GM12878 (cell line): ENCODE results near the gene SPATA24. TPM values are rescaled to one million over a fixed set of nuclear protein-coding genes. Genes with fewer than 3 reads are reported as not detected.

Experiments used
- ATAC-seq: fragments of 200-7000 bp; cut with Tn5 transposase; 3 replicates; pipeline ENCODE4 v1.9.1; 2020; ENCODE audit warnings: mild to moderate bottlenecking, moderate library complexity
- BruUV-seq: library from RNA; stranded (reverse); fragments of 400-500 nt; replicated peaks from 2 replicates; lab custom pipeline; 2021; lab: Mats Ljungman, UMichigan
- CTCF ChIA-PET: fragments of 300-600 bp; sonication (Branson Sonifier 250); formaldehyde crosslinking; extraction: SDS; loops from one replicate; lab custom pipeline; 2021; ENCODE audit warnings: inconsistent platforms; lab: Yijun Ruan, JAX
- POLR2A ChIA-PET: fragments of 350-600 bp; formaldehyde crosslinking; extraction: SDS; loops from one replicate; lab custom pipeline; 2021; ENCODE audit warnings: inconsistent platforms; lab: Charles Lee
- RAD21 ChIA-PET: fragments of 300-600 bp; sonication (Branson Sonifier 250); formaldehyde crosslinking; loops from one replicate; lab custom pipeline; 2023; ENCODE audit warnings: antibody characterized with exemption; ENCODE audit not compliant: unreplicated experiment; lab: Charles Lee
- SMC1A ChIA-PET: fragments of 300-600 bp; sonication (Branson Sonifier 250); formaldehyde crosslinking; loops from one replicate; lab custom pipeline; 2023; ENCODE audit not compliant: unreplicated experiment, uncharacterized antibody; lab: Charles Lee
- DNase-seq: peaks from one replicate; pipeline ENCODE4 v3.0.0-alpha.2; 2011; ENCODE audit warnings: low read depth, low spot score
- FAIRE-seq: peaks from 3 replicates; lab custom pipeline; 2011; peaks lifted over from hg19 to GRCh38; lab: Jason Lieb, UNC
- H2AFZ ChIP-seq: 2 replicates; pipeline ENCODE4 v1.6.0; 2011; ENCODE audit warnings: low read depth, low read length, control low read depth; ENCODE audit not compliant: control insufficient read depth
- H3K27ac ChIP-seq: 2 replicates; pipeline ENCODE4 v1.5.1; 2011; ENCODE audit warnings: control low read depth; ENCODE audit not compliant: control insufficient read depth, insufficient read depth
- H3K27me3 ChIP-seq, 2 experiments: replicated peaks in 1 of 2; 2 replicates each; pipeline versions ENCODE4 v1.6.0 to v1.6.1; 2011; ENCODE audit warnings: low read length in 1 of 2; ENCODE audit not compliant: control insufficient read depth in 2 of 2, insufficient read depth in 2 of 2
- H3K36me3 ChIP-seq, 2 experiments: 2 replicates each; pipeline ENCODE4 v1.5.1; 2011; ENCODE audit warnings: low read length in 1 of 2; ENCODE audit not compliant: control insufficient read depth in 2 of 2, insufficient read depth in 2 of 2
- H3K4me1 ChIP-seq: 2 replicates; pipeline ENCODE4 v1.6.1; 2011; ENCODE audit warnings: mild to moderate bottlenecking, low read length, moderate library complexity, mixed read lengths; ENCODE audit not compliant: control insufficient read depth, insufficient read depth
- H3K4me2 ChIP-seq: 2 replicates; pipeline ENCODE4 v1.6.0; 2011; ENCODE audit warnings: control low read depth; ENCODE audit not compliant: control insufficient read depth, insufficient read depth
- H3K4me3 ChIP-seq: fragments of 200-600 bp; sonication (generic); 2 replicates; pipeline ENCODE4 v1.5.1; 2016
- H3K79me2 ChIP-seq: 2 replicates; pipeline ENCODE4 v1.6.0; 2011; ENCODE audit warnings: low read length; ENCODE audit not compliant: control insufficient read depth, insufficient read depth
- H3K9ac ChIP-seq: 2 replicates; pipeline ENCODE4 v1.8.0; 2011; ENCODE audit warnings: low read length, control low read depth, mixed read lengths; ENCODE audit not compliant: control insufficient read depth, insufficient read depth
- H3K9me3 ChIP-seq: replicated peaks from 3 replicates; pipeline ENCODE4 v1.5.1; 2011; ENCODE audit warnings: mild to moderate bottlenecking, low read length; ENCODE audit not compliant: control insufficient read depth, insufficient read depth
- H4K20me1 ChIP-seq: 2 replicates; pipeline ENCODE4 v1.6.0; 2011; ENCODE audit not compliant: control insufficient read depth, insufficient read depth
- BMI1 ChIP-seq: fragments of 450-650 bp; IDR thresholded peaks from 2 replicates; pipeline ENCODE4 v1.6.1; 2016; ENCODE audit warnings: mild to moderate bottlenecking, moderate library complexity, borderline replicate concordance
- CHD2 ChIP-seq: IDR thresholded peaks from 2 replicates; pipeline ENCODE4 v1.6.1; 2011; ENCODE audit warnings: low read depth, low read length, improper control_type of control experiment, borderline replicate concordance
- FOXK2 ChIP-seq: fragments of 450-650 bp; IDR thresholded peaks from 2 replicates; pipeline ENCODE4 v1.6.1; 2017; ENCODE audit warnings: mild to moderate bottlenecking, moderate library complexity
- IKZF2 ChIP-seq, 2 experiments: fragments of 450-650 bp; IDR thresholded peaks; 2 replicates each; pipeline ENCODE4 v1.6.1; 2017; ENCODE audit warnings: mild to moderate bottlenecking in 2 of 2, moderate library complexity in 2 of 2
- MYC ChIP-seq: IDR thresholded peaks from 2 replicates; pipeline ENCODE4 v1.6.1; 2011; ENCODE audit warnings: mild to moderate bottlenecking, low read length, moderate library complexity, inconsistent platforms; ENCODE audit not compliant: insufficient read depth, insufficient replicate concordance, insufficient read length, severe bottlenecking
- SREBF1 ChIP-seq: IDR thresholded peaks from 2 replicates; pipeline ENCODE4 v1.6.1; 2012; ENCODE audit warnings: mild to moderate bottlenecking, low read length
- SRF ChIP-seq, 2 experiments: IDR thresholded peaks; 2 replicates each; pipeline ENCODE4 v1.6.1; 2011; ENCODE audit warnings: low read depth in 2 of 2, low read length in 2 of 2, mild to moderate bottlenecking in 1 of 2, moderate library complexity in 1 of 2
- STAT3 ChIP-seq: IDR thresholded peaks from 2 replicates; pipeline ENCODE4 v1.6.1; 2011; ENCODE audit warnings: low read depth, low read length, improper control_type of control experiment
- TCF7 ChIP-seq: IDR thresholded peaks from 2 replicates; pipeline ENCODE4 v1.6.1; 2014; ENCODE audit warnings: antibody characterized with exemption, borderline replicate concordance
- ZBTB33 ChIP-seq: fragments of 450-650 bp; IDR thresholded peaks from 2 replicates; pipeline ENCODE4 v1.6.1; 2017; ENCODE audit warnings: mild to moderate bottlenecking
- WGBS: methylation state at CpG from one replicate; pipeline ENCODE4 v1.1.6; 2016; ENCODE audit warnings: low lambda C conversion rate; ENCODE audit not compliant: insufficient replicate concordance, insufficient coverage; ENCODE audit errors: missing lambda C conversion rate; 5-methylcytosine and 5-hydroxymethylcytosine counted together
- in situ Hi-C: fragments of 300-500 bp; cut with MboI; formaldehyde crosslinking; loops from 9 replicates; pipeline ENCODE4 v1.14.3; 2018; ENCODE audit warnings: mixed read lengths
- intact Hi-C: fragments of 100-400 bp; cut with micrococcal nuclease; formaldehyde crosslinking; loops from one replicate; pipeline ENCODE4 v1.14.2; 2022; ENCODE audit not compliant: unreplicated experiment
- polyA plus RNA-seq, 11 experiments: library from polyadenylated mRNA; depleted of rRNA in 4 of 11; unstranded in 6 of 11; stranded (reverse) in 5 of 11; fragments of >200 nt; fragmentation: Nextera tagmentation in 4 of 11; fragmentation: Illumina TruSeq in 1 of 11; extraction: Ambion mirVana in 4 of 11; extraction: Trizol in 1 of 11; gene quantifications; 1 replicate in 1 of 11; 2 replicates in 10 of 11; pipeline versions ENCODE4 v1.2.1 to v1.2.3, GENCODE V29; 2011 to 2016; ENCODE audit warnings: inconsistent platforms in 2 of 11, missing spikeins in 2 of 11, low read depth in 1 of 11
- total RNA-seq, 4 experiments: library from RNA; depleted of rRNA in 3 of 4; stranded (reverse); fragments of >200 nt in 3 of 4; fragmentation: Illumina TruSeq in 1 of 4; extraction: Trizol in 1 of 4; gene quantifications; 2 replicates each; pipeline versions ENCODE4 v1.2.1 to v1.2.3, GENCODE V29; 2013 to 2021
- TF ChIP-seq, protein P1 (sequence below), 3 experiments: IDR thresholded peaks in 2 of 3; conservative IDR thresholded peaks in 1 of 3; 2 replicates each; pipeline ENCODE4 v1.5.1; 2011; ENCODE audit warnings: low read depth in 3 of 3, low read length in 3 of 3, mild to moderate bottlenecking in 3 of 3, control low read depth in 2 of 3, moderate library complexity in 2 of 3, inconsistent platforms in 1 of 3, mixed read lengths in 1 of 3; ENCODE audit not compliant: control insufficient read depth in 2 of 3, insufficient read depth in 1 of 3; ENCODE audit errors: extremely low read depth in 1 of 3

SPATA24 gene
- total and polyA plus RNA-seq, 10 of the 15 experiments (the other 5 are each of a cell fraction or from before 2014, with no cell fraction given), result 4.1 to 9.8 (median 7.3) TPM

GRCh38 chr5:139425497-139425896, 21.6 kb upstream of the SPATA24 start:
- DNase-seq (no peak), FAIRE-seq (no peak), ATAC-seq (no peak)
- no peak overlapping the region for H2AFZ ChIP-seq
- H3K4me1 ChIP-seq, result no peaks in the 10 kb centered on the region
- in situ Hi-C loops (no loop called here), intact Hi-C loops (no loop called here)
- H3K27me3 ChIP-seq, result no peaks in the 10 kb centered on the region
- H3K9me3 ChIP-seq, result no peaks in the 10 kb centered on the region
- SMC1A ChIA-PET, result interaction anchor here (1.4 to 5.3 kb wide), 6 partner anchors 12 to 265 kb away, joined by 4 to 235 read pairs (median 20); partner anchors contain the start of gene DNAJC18
- POLR2A ChIA-PET, result interaction anchor here (2.4 kb wide), 1 partner anchor 88 kb away, joined by 12 read pairs; no protein-coding TSS in a partner anchor
- H3K9ac ChIP-seq, result no peak overlapping the region
- H3K4me3 ChIP-seq, result no peak overlapping the region
- H3K27ac ChIP-seq, result no peak overlapping the region
- no peaks in the 10 kb centered on the region for H4K20me1 ChIP-seq
- RAD21 ChIA-PET, result interaction anchor here (1.1 to 9.2 kb wide), 3 partner anchors 12 to 88 kb away, joined by 3 to 241 read pairs (median 8); no protein-coding TSS in a partner anchor
- CTCF ChIA-PET, result interaction anchor here (1.2 to 9.5 kb wide), 7 partner anchors 9 to 340 kb away, joined by 3 to 491 read pairs (median 5); partner anchors contain the start of gene DNAJC18
- H3K4me2 ChIP-seq, result no peak overlapping the region
- peaks cover 2 to 3% of the 10 kb centered on the region in 2 experiments; a peak in 2 of 4 replicates for H3K36me3 ChIP-seq
- BruUV-seq, result no TSS peak
- 84% methylated on average over 5 of the region's 5 CpGs for WGBS
- H3K79me2 ChIP-seq, result no peaks in the 10 kb centered on the region
- TF ChIP-seq IKZF2 (IDR thresholded peaks at IDR 0.05) (no peak), STAT3 (no peak), ZBTB33 (no peak), MYC (no peak), SREBF1 (no peak), SRF (IDR thresholded peaks at IDR 0.05; ENCODE audit: low read depth in 2 of 2, low read length in 2 of 2) (no peak), CHD2 (no peak), FOXK2 (no peak), BMI1 (no peak), TCF7 (no peak)
- TF ChIP-seq, protein P1, sequence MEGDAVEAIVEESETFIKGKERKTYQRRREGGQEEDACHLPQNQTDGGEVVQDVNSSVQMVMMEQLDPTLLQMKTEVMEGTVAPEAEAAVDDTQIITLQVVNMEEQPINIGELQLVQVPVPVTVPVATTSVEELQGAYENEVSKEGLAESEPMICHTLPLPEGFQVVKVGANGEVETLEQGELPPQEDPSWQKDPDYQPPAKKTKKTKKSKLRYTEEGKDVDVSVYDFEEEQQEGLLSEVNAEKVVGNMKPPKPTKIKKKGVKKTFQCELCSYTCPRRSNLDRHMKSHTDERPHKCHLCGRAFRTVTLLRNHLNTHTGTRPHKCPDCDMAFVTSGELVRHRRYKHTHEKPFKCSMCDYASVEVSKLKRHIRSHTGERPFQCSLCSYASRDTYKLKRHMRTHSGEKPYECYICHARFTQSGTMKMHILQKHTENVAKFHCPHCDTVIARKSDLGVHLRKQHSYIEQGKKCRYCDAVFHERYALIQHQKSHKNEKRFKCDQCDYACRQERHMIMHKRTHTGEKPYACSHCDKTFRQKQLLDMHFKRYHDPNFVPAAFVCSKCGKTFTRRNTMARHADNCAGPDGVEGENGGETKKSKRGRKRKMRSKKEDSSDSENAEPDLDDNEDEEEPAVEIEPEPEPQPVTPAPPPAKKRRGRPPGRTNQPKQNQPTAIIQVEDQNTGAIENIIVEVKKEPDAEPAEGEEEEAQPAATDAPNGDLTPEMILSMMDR (IDR thresholded peaks at IDR 0.05 in 2 of 3, conservative IDR thresholded peaks at IDR 0.05 in 1 of 3; ENCODE audit: control insufficient read depth in 2 of 3, extremely low read depth in 1 of 3, insufficient read depth in 1 of 3, low read depth in 3 of 3, low read length in 3 of 3), result no peak
